Aorta (tissue), 5 donors: Measurements from ENCODE around the gene KRT2. TPM values are rescaled to one million over a fixed set of nuclear protein-coding genes. Genes with fewer than 3 reads are reported as not detected.

Experiments
- ATAC-seq: fragments of 200-7000 bp; cut with Tn5 transposase; one replicate; pipeline ENCODE4 v1.9.1; 2022; ENCODE audit warnings: moderate library complexity; ENCODE audit not compliant: low FRiP score
- DNase-seq, 2 donors: peaks; one replicate each; pipeline ENCODE4 v3.0.0-alpha.2; 2020
- H3K27ac ChIP-seq, 2 donors: one replicate each; pipeline ENCODE4 v1.5.1; 2013; ENCODE audit warnings: low read length in 2 of 2, mild to moderate bottlenecking in 2 of 2, moderate library complexity in 2 of 2, control low read depth in 1 of 2, inconsistent platforms in 1 of 2, low read depth in 1 of 2
- H3K27me3 ChIP-seq, 2 donors: one replicate each; pipeline ENCODE4 v1.6.1; 2013; ENCODE audit warnings: control low read depth in 1 of 2, low read length in 1 of 2, mild to moderate bottlenecking in 1 of 2, moderate library complexity in 1 of 2; ENCODE audit not compliant: insufficient read depth in 2 of 2, control insufficient read depth in 1 of 2
- H3K36me3 ChIP-seq, 2 donors: one replicate each; pipeline ENCODE4 v1.6.1; 2013; ENCODE audit warnings: control low read depth in 1 of 2, low read length in 1 of 2, mild to moderate bottlenecking in 1 of 2; ENCODE audit not compliant: insufficient read depth in 2 of 2, control insufficient read depth in 1 of 2
- H3K4me1 ChIP-seq, 2 donors: one replicate each; pipeline ENCODE4 v1.6.1; 2013; ENCODE audit warnings: low read length in 2 of 2, control low read depth in 1 of 2, mild to moderate bottlenecking in 1 of 2, moderate library complexity in 1 of 2; ENCODE audit not compliant: insufficient read depth in 2 of 2, control insufficient read depth in 1 of 2
- H3K4me3 ChIP-seq, 2 donors: one replicate each; pipeline ENCODE4 v1.5.1; 2013; ENCODE audit warnings: low read length in 2 of 2, control low read depth in 1 of 2, mild to moderate bottlenecking in 1 of 2
- H3K9me3 ChIP-seq: one replicate; pipeline ENCODE4 v1.6.1; 2013; ENCODE audit warnings: mild to moderate bottlenecking, low read length; ENCODE audit not compliant: control insufficient read depth
- WGBS, 2 donors: extraction: QIAGEN DNeasy Blood & Tissue Kit; methylation state at CpG; one replicate each; pipeline ENCODE4 v1.1.7; 2013; 5-methylcytosine and 5-hydroxymethylcytosine counted together
- intact Hi-C, 2 donors: fragments of 100-400 bp; cut with DNase I; formaldehyde crosslinking; loops; one replicate each; pipeline versions ENCODE4 v1.14.2 to v1.15.0; 2022
- polyA plus RNA-seq, 2 donors: library from polyadenylated mRNA; stranded (reverse); fragments of 200-250 nt; gene quantifications; one replicate each; pipeline ENCODE4 v1.2.3, GENCODE V29; 2013
- total RNA-seq, 2 donors: library from RNA; stranded (reverse); fragmentation: NEBNext Ultra II Directional; extraction: Animal tissue kit (Norgen Biotek cat#: 25700); gene quantifications; one replicate each; pipeline ENCODE4 v1.2.1, GENCODE V29; 2021
- donor health status: healthy with polysubstance abuse.
- donor health status: Bipolar disorder and iron deficiency.
- donor health status: DM: no; HTN: no; CAD: no.
- donor health status: DM: no; HTN: no; CAD: no.
- donor health status: DM: yes; HTN: yes; CAD: no.

KRT2 gene
- total and polyA plus RNA-seq, 4 donors, result 0.05 to 0.50 TPM; not detected in 2

GRCh38 chr12:52600071-52600470 is 51.9 kb downstream of the KRT2 start:
- intact Hi-C loops, result no loop called here
- Histone ChIP-seq H3K4me3 (no peak overlapping the region), H3K4me1 (no peaks in the 10 kb centered on the region), H3K27ac (no peak overlapping the region), H3K27me3 (no peaks in the 10 kb centered on the region), H3K9me3 (peaks cover 2% of the 10 kb centered on the region), H3K36me3 (no peaks in the 10 kb centered on the region)
- ATAC-seq (no peak), DNase-seq (no peak)
- WGBS, 2 donors, result 58% methylated on average over 2 of the region's 2 CpGs

GRCh38 chr12:52598966-52599365 is 53.0 kb downstream of the KRT2 start:
- intact Hi-C loops, result no loop called here

More at GRCh38 chr12:52598966-52599365, 53.0 kb downstream of the KRT2 start:
- Histone ChIP-seq H3K27me3 (no peaks in the 10 kb centered on the region), H3K4me3 (no peak overlapping the region), H3K36me3 (no peaks in the 10 kb centered on the region), H3K27ac (no peak overlapping the region), H3K9me3 (peaks cover 2% of the 10 kb centered on the region), H3K4me1 (no peaks in the 10 kb centered on the region)
- WGBS, 2 donors, result 91 to 94% methylated on average over 5 of the region's 5 CpGs
- DNase-seq (no peak), ATAC-seq (no peak)

Other genes starting within 250 kb of the KRT2 start
- not detected for gene KRT82, start 245.9 kb downstream of the KRT2 start, total RNA-seq
- not detected for gene KRT82, start 245.9 kb downstream of the KRT2 start, polyA plus RNA-seq
- gene KRT75, start 217.8 kb downstream of the KRT2 start, total RNA-seq, result not detected
- not detected for gene KRT75, start 217.8 kb downstream of the KRT2 start, polyA plus RNA-seq
- gene KRT6B, start 200.1 kb downstream of the KRT2 start, total RNA-seq, result not detected
- under 1 TPM in 1 of 2 donors, not detected in 1; 0.18 TPM for gene KRT6B, start 200.1 kb downstream of the KRT2 start, polyA plus RNA-seq
- gene KRT6C, start 178.4 kb downstream of the KRT2 start, total RNA-seq, result not detected
- gene KRT6C, start 178.4 kb downstream of the KRT2 start, polyA plus RNA-seq, result under 1 TPM; 0.08 to 0.25 TPM
- gene KRT6A, start 159.0 kb downstream of the KRT2 start, total RNA-seq, result not detected
- 1 to 10 TPM in 1 of 2 donors, under 1 TPM in 1; 0.38 to 1.8 TPM for gene KRT6A, start 159.0 kb downstream of the KRT2 start, polyA plus RNA-seq
- gene KRT5, start 131.8 kb downstream of the KRT2 start, total RNA-seq, result under 1 TPM in 1 of 2 donors, not detected in 1; 0.87 TPM
- 1 to 10 TPM; 1.4 to 2.4 TPM for gene KRT5, start 131.8 kb downstream of the KRT2 start, polyA plus RNA-seq
- not detected for gene KRT71, start 99.1 kb downstream of the KRT2 start, total RNA-seq
- not detected for gene KRT71, start 99.1 kb downstream of the KRT2 start, polyA plus RNA-seq
- not detected for gene KRT74, start 78.4 kb downstream of the KRT2 start, total RNA-seq
- gene KRT74, start 78.4 kb downstream of the KRT2 start, polyA plus RNA-seq, result not detected
- gene KRT72, start 50.7 kb downstream of the KRT2 start, total RNA-seq, result not detected
- gene KRT72, start 50.7 kb downstream of the KRT2 start, polyA plus RNA-seq, result 1 to 10 TPM in 1 of 2 donors, not detected in 1; 1.6 TPM
- not detected for gene KRT73, start 33.7 kb downstream of the KRT2 start, total RNA-seq
- not detected for gene KRT73, start 33.7 kb downstream of the KRT2 start, polyA plus RNA-seq
- under 1 TPM in 1 of 2 donors, not detected in 1; 0.51 TPM for gene KRT1, start 28.2 kb upstream of the KRT2 start, total RNA-seq
- gene KRT1, start 28.2 kb upstream of the KRT2 start, polyA plus RNA-seq, result not detected
- gene KRT77, start 51.3 kb upstream of the KRT2 start, total RNA-seq, result not detected
- not detected for gene KRT77, start 51.3 kb upstream of the KRT2 start, polyA plus RNA-seq
- not detected for gene KRT76, start 125.1 kb upstream of the KRT2 start, total RNA-seq
- not detected for gene KRT76, start 125.1 kb upstream of the KRT2 start, polyA plus RNA-seq
- not detected for gene KRT3, start 143.9 kb upstream of the KRT2 start, total RNA-seq
- gene KRT3, start 143.9 kb upstream of the KRT2 start, polyA plus RNA-seq, result not detected
- not detected for gene KRT4, start 161.9 kb upstream of the KRT2 start, total RNA-seq
- 1 to 10 TPM; 3.9 to 4.6 TPM for gene KRT4, start 161.9 kb upstream of the KRT2 start, polyA plus RNA-seq
- gene KRT79, start 182.1 kb upstream of the KRT2 start, total RNA-seq, result not detected
- gene KRT79, start 182.1 kb upstream of the KRT2 start, polyA plus RNA-seq, result not detected
- gene KRT78, start 196.8 kb upstream of the KRT2 start, total RNA-seq, result not detected
- 1 to 10 TPM in 1 of 2 donors, under 1 TPM in 1; 0.10 to 2.0 TPM for gene KRT78, start 196.8 kb upstream of the KRT2 start, polyA plus RNA-seq